H9 (cell line): ENCODE data around the gene SLC34A1. TPM values are rescaled to one million over a fixed set of nuclear protein-coding genes. Genes with fewer than 3 reads are reported as not detected.

Source experiments
- DNase-seq: peaks from one replicate; pipeline ENCODE4 v3.0.0-alpha.2; 2017
- H2AFZ ChIP-seq: one replicate; pipeline ENCODE4 v1.6.1; 2013; ENCODE audit warnings: mild to moderate bottlenecking, low read length, control low read depth, moderate library complexity
- H2AK5ac ChIP-seq: 2 replicates; pipeline ENCODE4 v1.6.1; 2013; ENCODE audit warnings: low read length, control low read depth, mixed read lengths; ENCODE audit not compliant: insufficient read length
- H2BK120ac ChIP-seq: one replicate; pipeline ENCODE4 v1.6.1; 2013; ENCODE audit warnings: low read depth, mild to moderate bottlenecking, low read length, control low read depth, inconsistent platforms; ENCODE audit not compliant: poor library complexity, severe bottlenecking
- H2BK12ac ChIP-seq: 2 replicates; pipeline ENCODE4 v1.6.1; 2013; ENCODE audit warnings: low read length, control low read depth, mixed read lengths, low read depth; ENCODE audit not compliant: insufficient read length
- H2BK15ac ChIP-seq: 2 replicates; pipeline ENCODE4 v1.6.1; 2013; ENCODE audit warnings: low read depth, low read length, control low read depth
- H2BK20ac ChIP-seq: one replicate; pipeline ENCODE4 v1.6.1; 2013; ENCODE audit warnings: low read depth, mild to moderate bottlenecking, low read length, control low read depth, inconsistent platforms; ENCODE audit not compliant: poor library complexity, severe bottlenecking
- H2BK5ac ChIP-seq: 2 replicates; pipeline ENCODE4 v1.6.1; 2013; ENCODE audit warnings: low read length, control low read depth, mixed read lengths; ENCODE audit not compliant: insufficient read length
- H3K14ac ChIP-seq: 2 replicates; pipeline ENCODE4 v1.6.1; 2013; ENCODE audit warnings: low read length, control low read depth; ENCODE audit not compliant: insufficient read depth
- H3K18ac ChIP-seq: 2 replicates; pipeline ENCODE4 v1.6.1; 2013; ENCODE audit warnings: low read depth, mild to moderate bottlenecking, mixed read lengths, low read length, control low read depth; ENCODE audit not compliant: insufficient read length
- H3K23ac ChIP-seq: 2 replicates; pipeline ENCODE4 v1.6.1; 2013; ENCODE audit warnings: low read length, control low read depth, mixed read lengths, low read depth; ENCODE audit not compliant: insufficient read length
- H3K23me2 ChIP-seq: 2 replicates; pipeline ENCODE4 v1.6.1; 2013; ENCODE audit warnings: low read depth, mild to moderate bottlenecking, mixed read lengths, low read length, control low read depth; ENCODE audit not compliant: insufficient read length, poor library complexity, severe bottlenecking
- H3K27ac ChIP-seq: 2 replicates; pipeline ENCODE4 v1.5.1; 2013; ENCODE audit warnings: low read length, control low read depth, mixed read lengths, low read depth; ENCODE audit not compliant: insufficient read length
- H3K27me3 ChIP-seq: 2 replicates; pipeline ENCODE4 v1.6.1; 2013; ENCODE audit warnings: low read length, control low read depth, inconsistent platforms; ENCODE audit not compliant: insufficient read depth
- H3K4ac ChIP-seq: 2 replicates; pipeline ENCODE4 v1.6.1; 2013; ENCODE audit warnings: low read depth, mild to moderate bottlenecking, control low read depth, inconsistent platforms, low read length, moderate library complexity
- H3K4me1 ChIP-seq: 2 replicates; pipeline ENCODE4 v1.6.1; 2013; ENCODE audit warnings: low read length, control low read depth, inconsistent platforms; ENCODE audit not compliant: insufficient read depth
- H3K4me2 ChIP-seq: 2 replicates; pipeline ENCODE4 v1.6.1; 2013; ENCODE audit warnings: low read length, control low read depth, mixed read lengths; ENCODE audit not compliant: insufficient read length, insufficient read depth
- H3K56ac ChIP-seq: 2 replicates; pipeline ENCODE4 v1.6.1; 2013; ENCODE audit warnings: low read depth, mild to moderate bottlenecking, mixed read lengths, low read length, control low read depth; ENCODE audit not compliant: insufficient read length
- H3K79me1 ChIP-seq: 2 replicates; pipeline ENCODE4 v1.6.1; 2013; ENCODE audit warnings: low read depth, mild to moderate bottlenecking, moderate library complexity, low read length, control low read depth, inconsistent platforms; ENCODE audit not compliant: insufficient read depth, poor library complexity, severe bottlenecking
- H3K79me2 ChIP-seq: 2 replicates; pipeline ENCODE4 v1.6.1; 2013; ENCODE audit warnings: low read length, control low read depth, inconsistent platforms; ENCODE audit not compliant: insufficient read depth
- H3K9ac ChIP-seq: 2 replicates; pipeline ENCODE4 v1.6.1; 2013; ENCODE audit warnings: low read length, control low read depth, mixed read lengths; ENCODE audit not compliant: insufficient read length; ENCODE audit errors: extremely low read depth
- H3K9me3 ChIP-seq: one replicate; pipeline ENCODE4 v1.6.1; 2013; ENCODE audit warnings: low read depth, low read length, inconsistent platforms; ENCODE audit not compliant: control insufficient read depth
- H3T11ph ChIP-seq: one replicate; pipeline ENCODE4 v1.6.1; 2013; ENCODE audit warnings: mild to moderate bottlenecking, low read length, control low read depth, inconsistent platforms
- H4K20me1 ChIP-seq: one replicate; pipeline ENCODE4 v1.6.1; 2013; ENCODE audit not compliant: control insufficient read depth, insufficient read length, insufficient read depth
- H4K5ac ChIP-seq: 2 replicates; pipeline ENCODE4 v1.6.1; 2013; ENCODE audit warnings: low read depth, mild to moderate bottlenecking, mixed read lengths, low read length, control low read depth; ENCODE audit not compliant: insufficient read length
- H4K8ac ChIP-seq: replicated peaks from 2 replicates; pipeline ENCODE4 v1.6.1; 2013; ENCODE audit warnings: low read length, control low read depth, mixed read lengths, low read depth; ENCODE audit not compliant: insufficient read length
- H4K91ac ChIP-seq: 2 replicates; pipeline ENCODE4 v1.6.1; 2013; ENCODE audit warnings: low read depth, mild to moderate bottlenecking, moderate library complexity, mixed read lengths, low read length, control low read depth; ENCODE audit not compliant: insufficient read length
- H3K27ac Mint-ChIP-seq, 3 experiments: 2 replicates in 2 of 3; 3 replicates in 1 of 3; pipeline ENCODE4 v1.8.0; 2020 to 2021; ENCODE audit warnings: mixed read lengths in 3 of 3, mild to moderate bottlenecking in 1 of 3, moderate library complexity in 1 of 3
- H3K27me3 Mint-ChIP-seq: 2 replicates; pipeline ENCODE4 v1.8.0; 2021; ENCODE audit warnings: low read depth, mild to moderate bottlenecking, moderate library complexity, mixed read lengths
- H3K36me3 Mint-ChIP-seq, 3 experiments: 2 replicates in 2 of 3; 3 replicates in 1 of 3; pipeline ENCODE4 v1.8.0; 2020 to 2021; ENCODE audit warnings: low read depth in 3 of 3, mixed read lengths in 3 of 3; ENCODE audit not compliant: insufficient read depth in 1 of 3
- H3K4me1 Mint-ChIP-seq, 2 experiments: 2 replicates each; pipeline ENCODE4 v1.8.0; 2020; ENCODE audit warnings: mixed read lengths in 2 of 2
- H3K4me3 Mint-ChIP-seq, 2 experiments: 2 replicates in 1 of 2; 3 replicates in 1 of 2; pipeline ENCODE4 v1.8.0; 2020 to 2021; ENCODE audit warnings: mild to moderate bottlenecking in 2 of 2, mixed read lengths in 2 of 2, moderate library complexity in 1 of 2
- H3K9me3 Mint-ChIP-seq, 2 experiments: 2 replicates in 1 of 2; 3 replicates in 1 of 2; pipeline ENCODE4 v1.8.0; 2020; ENCODE audit warnings: mild to moderate bottlenecking in 2 of 2, mixed read lengths in 2 of 2, moderate library complexity in 1 of 2
- CTCF ChIP-seq: fragments of 200-600 bp; sonication (generic); conservative IDR thresholded peaks from 3 replicates; pipeline ENCODE4 v1.8.0; 2021; ENCODE audit warnings: antibody characterized with exemption, mild to moderate bottlenecking
- WGBS: extraction: QIAGEN DNeasy Blood & Tissue Kit; methylation state at CpG from one replicate; pipeline ENCODE4 v1.1.7; 2013; ENCODE audit warnings: missing lambda C conversion rate, low lambda C conversion rate, mixed read lengths; ENCODE audit not compliant: insufficient read length; ENCODE audit errors: extremely low coverage; 5-methylcytosine and 5-hydroxymethylcytosine counted together
- total RNA-seq: library from RNA; stranded (reverse); gene quantifications from 2 replicates; pipeline ENCODE4 v1.2.1, GENCODE V29; 2021

The SLC34A1 gene
- total RNA-seq, 1 experiment from 2014 or later = not detected

DNA sequence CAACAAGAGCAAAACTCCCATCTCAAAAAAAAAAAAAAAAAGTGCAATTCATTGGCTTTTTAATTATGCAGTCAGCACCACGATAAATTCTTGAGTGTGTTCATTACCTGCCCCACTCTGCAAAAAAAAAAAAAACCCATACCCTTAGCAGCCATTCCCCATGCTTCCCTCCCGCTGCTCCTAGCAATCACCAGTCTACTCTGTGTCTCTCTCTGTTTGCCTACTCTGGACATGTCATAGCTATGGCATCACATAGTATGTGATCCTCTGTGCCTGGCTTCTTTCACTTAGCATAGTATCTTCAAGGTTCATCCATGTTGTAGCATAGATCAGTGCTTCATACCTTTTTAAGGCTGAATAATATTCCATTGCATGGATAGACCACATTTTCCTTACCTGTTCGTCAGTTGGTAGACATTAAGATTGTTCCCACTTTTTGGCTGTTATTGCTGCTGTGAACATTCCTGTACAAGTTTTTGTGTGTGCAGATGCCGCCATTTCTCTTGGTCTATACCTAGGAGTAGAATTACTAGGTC, 55.4 kb downstream of the SLC34A1 start:
- H4K91ac ChIP-seq = no peak overlapping the region
- H3K27ac ChIP-seq = no peak overlapping the region
- no peak overlapping the region for H2AFZ ChIP-seq
- no peak overlapping the region for H3K18ac ChIP-seq
- H3K4me1 Mint-ChIP-seq = peaks cover 19 to 29% of the 10 kb centered on the region in 2 experiments
- no CpG with 5 or more reads among the region's 4 CpGs for WGBS
- no peaks in the 10 kb centered on the region for H3K9me3 ChIP-seq
- no peak overlapping the region for H2BK12ac ChIP-seq
- peaks cover 0 to 3% of the 10 kb centered on the region in 2 experiments; a peak in 1 of 5 replicates for H3K9me3 Mint-ChIP-seq
- no peak overlapping the region for H3K56ac ChIP-seq
- H3K36me3 Mint-ChIP-seq = peaks cover 24 to 63% (median 57%) of the 10 kb centered on the region in 3 experiments
- H2BK120ac ChIP-seq = no peak overlapping the region
- H3K4me2 ChIP-seq = no peak overlapping the region
- H3K14ac ChIP-seq = no peak overlapping the region
- no peak overlapping the region for H4K8ac ChIP-seq
- H2BK15ac ChIP-seq = no peak overlapping the region
- H2BK20ac ChIP-seq = no peak overlapping the region
- DNase-seq = no peak
- H2BK5ac ChIP-seq = no peak overlapping the region
- no peak for TF ChIP-seq CTCF
- H4K20me1 ChIP-seq = no peaks in the 10 kb centered on the region
- H3K4ac ChIP-seq = no peak overlapping the region
- H3K27ac Mint-ChIP-seq = no peak overlapping the region; a peak in 1 of 7 replicates
- no peaks in the 10 kb centered on the region for H3K79me1 ChIP-seq
- no peaks in the 10 kb centered on the region for H3K79me2 ChIP-seq
- no peak overlapping the region for H3K23ac ChIP-seq
- peaks cover 6% of the 10 kb centered on the region for H3K27me3 Mint-ChIP-seq
- H3K23me2 ChIP-seq = no peaks in the 10 kb centered on the region
- no peak overlapping the region for H3T11ph ChIP-seq
- H2AK5ac ChIP-seq = no peak overlapping the region
- no peak overlapping the region for H4K5ac ChIP-seq
- H3K9ac ChIP-seq = no peak overlapping the region
- H3K4me3 Mint-ChIP-seq = no peak overlapping the region
- no peaks in the 10 kb centered on the region for H3K4me1 ChIP-seq
- H3K27me3 ChIP-seq = no peaks in the 10 kb centered on the region; the same call in 1 of the 2 replicates
